H9 (cell line): Measurements from ENCODE around the gene TRHDE. TPM values are rescaled to one million over a fixed set of nuclear protein-coding genes. Genes with fewer than 3 reads are reported as not detected.

Experiments used
- DNase-seq: peaks from one replicate; pipeline ENCODE4 v3.0.0-alpha.2; 2017
- H2AFZ ChIP-seq: one replicate; pipeline ENCODE4 v1.6.1; 2013; ENCODE audit warnings: mild to moderate bottlenecking, low read length, control low read depth, moderate library complexity
- H2AK5ac ChIP-seq: 2 replicates; pipeline ENCODE4 v1.6.1; 2013; ENCODE audit warnings: low read length, control low read depth, mixed read lengths; ENCODE audit not compliant: insufficient read length
- H2BK120ac ChIP-seq: one replicate; pipeline ENCODE4 v1.6.1; 2013; ENCODE audit warnings: low read depth, mild to moderate bottlenecking, low read length, control low read depth, inconsistent platforms; ENCODE audit not compliant: poor library complexity, severe bottlenecking
- H2BK12ac ChIP-seq: 2 replicates; pipeline ENCODE4 v1.6.1; 2013; ENCODE audit warnings: low read length, control low read depth, mixed read lengths, low read depth; ENCODE audit not compliant: insufficient read length
- H2BK15ac ChIP-seq: 2 replicates; pipeline ENCODE4 v1.6.1; 2013; ENCODE audit warnings: low read depth, low read length, control low read depth
- H2BK20ac ChIP-seq: one replicate; pipeline ENCODE4 v1.6.1; 2013; ENCODE audit warnings: low read depth, mild to moderate bottlenecking, low read length, control low read depth, inconsistent platforms; ENCODE audit not compliant: poor library complexity, severe bottlenecking
- H2BK5ac ChIP-seq: 2 replicates; pipeline ENCODE4 v1.6.1; 2013; ENCODE audit warnings: low read length, control low read depth, mixed read lengths; ENCODE audit not compliant: insufficient read length
- H3K14ac ChIP-seq: 2 replicates; pipeline ENCODE4 v1.6.1; 2013; ENCODE audit warnings: low read length, control low read depth; ENCODE audit not compliant: insufficient read depth
- H3K18ac ChIP-seq: 2 replicates; pipeline ENCODE4 v1.6.1; 2013; ENCODE audit warnings: low read depth, mild to moderate bottlenecking, mixed read lengths, low read length, control low read depth; ENCODE audit not compliant: insufficient read length
- H3K23ac ChIP-seq: 2 replicates; pipeline ENCODE4 v1.6.1; 2013; ENCODE audit warnings: low read length, control low read depth, mixed read lengths, low read depth; ENCODE audit not compliant: insufficient read length
- H3K23me2 ChIP-seq: 2 replicates; pipeline ENCODE4 v1.6.1; 2013; ENCODE audit warnings: low read depth, mild to moderate bottlenecking, mixed read lengths, low read length, control low read depth; ENCODE audit not compliant: insufficient read length, poor library complexity, severe bottlenecking
- H3K27ac ChIP-seq: 2 replicates; pipeline ENCODE4 v1.5.1; 2013; ENCODE audit warnings: low read length, control low read depth, mixed read lengths, low read depth; ENCODE audit not compliant: insufficient read length
- H3K27me3 ChIP-seq: 2 replicates; pipeline ENCODE4 v1.6.1; 2013; ENCODE audit warnings: low read length, control low read depth, inconsistent platforms; ENCODE audit not compliant: insufficient read depth
- H3K4ac ChIP-seq: 2 replicates; pipeline ENCODE4 v1.6.1; 2013; ENCODE audit warnings: low read depth, mild to moderate bottlenecking, control low read depth, inconsistent platforms, low read length, moderate library complexity
- H3K4me1 ChIP-seq: 2 replicates; pipeline ENCODE4 v1.6.1; 2013; ENCODE audit warnings: low read length, control low read depth, inconsistent platforms; ENCODE audit not compliant: insufficient read depth
- H3K4me2 ChIP-seq: 2 replicates; pipeline ENCODE4 v1.6.1; 2013; ENCODE audit warnings: low read length, control low read depth, mixed read lengths; ENCODE audit not compliant: insufficient read length, insufficient read depth
- H3K56ac ChIP-seq: 2 replicates; pipeline ENCODE4 v1.6.1; 2013; ENCODE audit warnings: low read depth, mild to moderate bottlenecking, mixed read lengths, low read length, control low read depth; ENCODE audit not compliant: insufficient read length
- H3K79me1 ChIP-seq: 2 replicates; pipeline ENCODE4 v1.6.1; 2013; ENCODE audit warnings: low read depth, mild to moderate bottlenecking, moderate library complexity, low read length, control low read depth, inconsistent platforms; ENCODE audit not compliant: insufficient read depth, poor library complexity, severe bottlenecking
- H3K79me2 ChIP-seq: 2 replicates; pipeline ENCODE4 v1.6.1; 2013; ENCODE audit warnings: low read length, control low read depth, inconsistent platforms; ENCODE audit not compliant: insufficient read depth
- H3K9ac ChIP-seq: 2 replicates; pipeline ENCODE4 v1.6.1; 2013; ENCODE audit warnings: low read length, control low read depth, mixed read lengths; ENCODE audit not compliant: insufficient read length; ENCODE audit errors: extremely low read depth
- H3K9me3 ChIP-seq: one replicate; pipeline ENCODE4 v1.6.1; 2013; ENCODE audit warnings: low read depth, low read length, inconsistent platforms; ENCODE audit not compliant: control insufficient read depth
- H3T11ph ChIP-seq: one replicate; pipeline ENCODE4 v1.6.1; 2013; ENCODE audit warnings: mild to moderate bottlenecking, low read length, control low read depth, inconsistent platforms
- H4K20me1 ChIP-seq: one replicate; pipeline ENCODE4 v1.6.1; 2013; ENCODE audit not compliant: control insufficient read depth, insufficient read length, insufficient read depth
- H4K5ac ChIP-seq: 2 replicates; pipeline ENCODE4 v1.6.1; 2013; ENCODE audit warnings: low read depth, mild to moderate bottlenecking, mixed read lengths, low read length, control low read depth; ENCODE audit not compliant: insufficient read length
- H4K8ac ChIP-seq: replicated peaks from 2 replicates; pipeline ENCODE4 v1.6.1; 2013; ENCODE audit warnings: low read length, control low read depth, mixed read lengths, low read depth; ENCODE audit not compliant: insufficient read length
- H4K91ac ChIP-seq: 2 replicates; pipeline ENCODE4 v1.6.1; 2013; ENCODE audit warnings: low read depth, mild to moderate bottlenecking, moderate library complexity, mixed read lengths, low read length, control low read depth; ENCODE audit not compliant: insufficient read length
- H3K27ac Mint-ChIP-seq, 3 experiments: 2 replicates in 2 of 3; 3 replicates in 1 of 3; pipeline ENCODE4 v1.8.0; 2020 to 2021; ENCODE audit warnings: mixed read lengths in 3 of 3, mild to moderate bottlenecking in 1 of 3, moderate library complexity in 1 of 3
- H3K27me3 Mint-ChIP-seq: 2 replicates; pipeline ENCODE4 v1.8.0; 2021; ENCODE audit warnings: low read depth, mild to moderate bottlenecking, moderate library complexity, mixed read lengths
- H3K36me3 Mint-ChIP-seq, 3 experiments: 2 replicates in 2 of 3; 3 replicates in 1 of 3; pipeline ENCODE4 v1.8.0; 2020 to 2021; ENCODE audit warnings: low read depth in 3 of 3, mixed read lengths in 3 of 3; ENCODE audit not compliant: insufficient read depth in 1 of 3
- H3K4me1 Mint-ChIP-seq, 2 experiments: 2 replicates each; pipeline ENCODE4 v1.8.0; 2020; ENCODE audit warnings: mixed read lengths in 2 of 2
- H3K4me3 Mint-ChIP-seq, 2 experiments: 2 replicates in 1 of 2; 3 replicates in 1 of 2; pipeline ENCODE4 v1.8.0; 2020 to 2021; ENCODE audit warnings: mild to moderate bottlenecking in 2 of 2, mixed read lengths in 2 of 2, moderate library complexity in 1 of 2
- H3K9me3 Mint-ChIP-seq, 2 experiments: 2 replicates in 1 of 2; 3 replicates in 1 of 2; pipeline ENCODE4 v1.8.0; 2020; ENCODE audit warnings: mild to moderate bottlenecking in 2 of 2, mixed read lengths in 2 of 2, moderate library complexity in 1 of 2
- CTCF ChIP-seq: fragments of 200-600 bp; sonication (generic); conservative IDR thresholded peaks from 3 replicates; pipeline ENCODE4 v1.8.0; 2021; ENCODE audit warnings: antibody characterized with exemption, mild to moderate bottlenecking
- WGBS: extraction: QIAGEN DNeasy Blood & Tissue Kit; methylation state at CpG from one replicate; pipeline ENCODE4 v1.1.7; 2013; ENCODE audit warnings: missing lambda C conversion rate, low lambda C conversion rate, mixed read lengths; ENCODE audit not compliant: insufficient read length; ENCODE audit errors: extremely low coverage; 5-methylcytosine and 5-hydroxymethylcytosine counted together
- total RNA-seq: library from RNA; stranded (reverse); gene quantifications from 2 replicates; pipeline ENCODE4 v1.2.1, GENCODE V29; 2021

The TRHDE gene
- total RNA-seq, 1 experiment from 2014 or later: 1.0 TPM

- no peak overlapping the region for H3K23ac ChIP-seq
- no peak overlapping the region for H2AK5ac ChIP-seq
- H3T11ph ChIP-seq: no peak overlapping the region
- Mint-ChIP-seq H3K27me3 (no peaks in the 10 kb centered on the region), H3K9me3 (peaks cover 3 to 4% of the 10 kb centered on the region in 2 experiments; a peak in 2 of 5 replicates), H3K4me1 (peaks cover 46 to 51% of the 10 kb centered on the region in 2 experiments), H3K4me3 (peak overlapping the region in 1 of 2 experiments; percentile 61; a peak in 1 of 5 replicates), H3K36me3 (peaks cover 9 to 11% (median 10%) of the 10 kb centered on the region in 3 experiments; a peak in 6 of 7 replicates), H3K27ac (peak overlapping the region; percentile 19 to 99 (median 87))
- no peak overlapping the region for H3K18ac ChIP-seq
- H2BK15ac ChIP-seq: no peak overlapping the region
- H3K14ac ChIP-seq: no peak overlapping the region
- H4K5ac ChIP-seq: no peak overlapping the region
- H4K20me1 ChIP-seq: no peaks in the 10 kb centered on the region
- WGBS: no CpG with 5 or more reads among the region's 1 CpG
- no peaks in the 10 kb centered on the region for H3K27me3 ChIP-seq
- H2BK12ac ChIP-seq: no peak overlapping the region
- H3K4me2 ChIP-seq: no peak overlapping the region
- H3K79me1 ChIP-seq: no peaks in the 10 kb centered on the region
- H4K8ac ChIP-seq: no peak overlapping the region
- no peaks in the 10 kb centered on the region for H3K23me2 ChIP-seq
- H2BK5ac ChIP-seq: no peak overlapping the region
- TF ChIP-seq CTCF: no peak
- no peak overlapping the region for H2AFZ ChIP-seq
- no peaks in the 10 kb centered on the region for H3K79me2 ChIP-seq
- no peak overlapping the region for H2BK120ac ChIP-seq
- no peak overlapping the region for H3K56ac ChIP-seq
- DNase-seq: peak; percentile 78
- no peak overlapping the region for H3K4ac ChIP-seq
- H3K9ac ChIP-seq: no peak overlapping the region
- no peak overlapping the region for H2BK20ac ChIP-seq
- H3K27ac ChIP-seq: peak overlapping the region; percentile 96
- no peaks in the 10 kb centered on the region for H3K9me3 ChIP-seq
- no peak overlapping the region for H4K91ac ChIP-seq
- peaks cover 13% of the 10 kb centered on the region; the same call in 1 of the 2 replicates for H3K4me1 ChIP-seq
These were observed 338.7 kb downstream of the TRHDE start for GRCh38 chr12:72610854-72611358.
